Measurements from ENCODE around the gene TBPL1.

The TBPL1 gene

GRCh38 chr6:134009876-134010275, 56.9 kb downstream of the TBPL1 start:
- DNase-seq (ENCODE audit: extremely low spot score), result no peak
- CTCF ChIA-PET, result interaction anchor here (0.9 to 1.6 kb wide), 3 partner anchors 9 to 87 kb away, joined by 3 to 4 read pairs (median 3); no protein-coding TSS in a partner anchor
- POLR2A ChIA-PET, result no interaction called here
- no peak for TF ChIP-seq CTCF (IDR thresholded peaks at IDR 0.05; ENCODE audit: control extremely low read depth, extremely low read depth, low read depth, missing control alignments)

- no peak for DNase-seq (ENCODE audit: extremely low spot score)
- CTCF ChIA-PET, result interaction anchor here (1.6 kb wide), 1 partner anchor 17 kb away, joined by 3 read pairs; no protein-coding TSS in a partner anchor
- POLR2A ChIA-PET, result no interaction called here
- TF ChIP-seq CTCF (IDR thresholded peaks at IDR 0.05; ENCODE audit: control extremely low read depth, extremely low read depth, low read depth, missing control alignments), result no peak
Observed at GRCh38 chr6:134010400-134010799, 57.4 kb downstream of the TBPL1 start.

GRCh38 chr6:134010974-134011373, 58.0 kb downstream of the TBPL1 start:
- TF ChIP-seq CTCF (IDR thresholded peaks at IDR 0.05; ENCODE audit: control extremely low read depth, extremely low read depth, low read depth, missing control alignments), result no peak
- no peak for DNase-seq (ENCODE audit: extremely low spot score)
- POLR2A ChIA-PET, result no interaction called here
- CTCF ChIA-PET, result no interaction called here

- DNase-seq (ENCODE audit: extremely low spot score), result no peak
- ChIA-PET POLR2A (no interaction called here), CTCF (interaction anchor here (1.5 to 2.2 kb wide), 4 partner anchors 10 to 91 kb away, joined by 4 to 7 read pairs (median 5); no protein-coding TSS in a partner anchor)
- TF ChIP-seq CTCF (IDR thresholded peaks at IDR 0.05; ENCODE audit: control extremely low read depth, extremely low read depth, low read depth, missing control alignments), result no peak
Observed at GRCh38 chr6:134014588-134015137, 61.6 kb downstream of the TBPL1 start.

GRCh38 chr6:134015719-134016557, 62.9 kb downstream of the TBPL1 start:
- ChIA-PET CTCF (interaction anchor here (1.0 kb wide), 1 partner anchor 92 kb away, joined by 3 read pairs; no protein-coding TSS in a partner anchor), POLR2A (no interaction called here)
- DNase-seq (ENCODE audit: extremely low spot score), result no peak
- TF ChIP-seq CTCF (IDR thresholded peaks at IDR 0.05; ENCODE audit: control extremely low read depth, extremely low read depth, low read depth, missing control alignments), result no peak

- CTCF ChIA-PET, result interaction anchor here (1.3 to 2.1 kb wide), 2 partner anchors 10 to 28 kb away, joined by 3 to 6 read pairs; no protein-coding TSS in a partner anchor
- DNase-seq (ENCODE audit: extremely low spot score), result no peak
- POLR2A ChIA-PET, result no interaction called here
Observed at GRCh38 chr6:134016558-134016814, 63.5 kb downstream of the TBPL1 start.

More at GRCh38 chr6:134016558-134016814, 63.5 kb downstream of the TBPL1 start:
- no peak for TF ChIP-seq CTCF (IDR thresholded peaks at IDR 0.05; ENCODE audit: control extremely low read depth, extremely low read depth, low read depth, missing control alignments)

Measured in GM10248 (cell line).